IMR-90 (cell line): Measurements from ENCODE around the gene TPGS1. TPM values are rescaled to one million over a fixed set of nuclear protein-coding genes. Genes with fewer than 3 reads are reported as not detected.

Experiments used
- ATAC-seq: fragments of 200-7000 bp; cut with Tn5 transposase; 2 replicates; pipeline ENCODE4 v1.9.1; 2020; ENCODE audit warnings: low read depth, mild to moderate bottlenecking, moderate library complexity
- BruUV-seq: library from RNA; stranded (reverse); fragments of 400-500 nt; replicated peaks from 2 replicates; lab custom pipeline; 2021; lab: Mats Ljungman, UMichigan
- CTCF ChIA-PET: fragments of 300-600 bp; formaldehyde crosslinking; extraction: SDS; loops from one replicate; lab custom pipeline; 2021; ENCODE audit warnings: antibody characterized with exemption; lab: Yijun Ruan, JAX
- POLR2A ChIA-PET: fragments of 300-600 bp; sonication (Branson Sonifier 250); formaldehyde crosslinking; loops from one replicate; lab custom pipeline; 2022; ENCODE audit warnings: antibody characterized with exemption; ENCODE audit not compliant: unreplicated experiment; lab: Charles Lee
- DNase-seq: peaks from one replicate; pipeline ENCODE4 v3.0.0; 2013
- H2AFZ ChIP-seq: replicated peaks from 2 replicates; pipeline ENCODE3; 2013; ENCODE audit warnings: low read length, mild to moderate bottlenecking; ENCODE audit not compliant: poor library complexity
- H2AK5ac ChIP-seq: 2 replicates; pipeline ENCODE4 v1.6.1; 2013; ENCODE audit warnings: low read depth, low read length, inconsistent platforms
- H2AK9ac ChIP-seq: replicated peaks from 2 replicates; pipeline ENCODE3; 2013; ENCODE audit warnings: mild to moderate bottlenecking, low read depth, low read length, moderate library complexity; ENCODE audit not compliant: poor library complexity
- H2BK120ac ChIP-seq: 2 replicates; pipeline ENCODE4 v1.6.1; 2013; ENCODE audit warnings: low read depth, low read length, inconsistent platforms
- H2BK15ac ChIP-seq: 3 replicates; pipeline ENCODE4 v1.6.1; 2013; ENCODE audit warnings: low read depth, low read length, inconsistent platforms
- H2BK20ac ChIP-seq: 2 replicates; pipeline ENCODE4 v1.6.1; 2013; ENCODE audit warnings: low read depth, mild to moderate bottlenecking, inconsistent platforms, low read length, moderate library complexity
- H2BK5ac ChIP-seq: 2 replicates; pipeline ENCODE4 v1.6.1; 2013; ENCODE audit warnings: mild to moderate bottlenecking, low read depth, low read length, inconsistent platforms; ENCODE audit not compliant: poor library complexity, severe bottlenecking
- H3K14ac ChIP-seq: replicated peaks from 2 replicates; pipeline ENCODE4 v1.6.1; 2013; ENCODE audit warnings: low read depth, low read length, inconsistent platforms
- H3K18ac ChIP-seq: 2 replicates; pipeline ENCODE4 v1.6.1; 2013; ENCODE audit warnings: low read depth, low read length, control low read depth
- H3K23ac ChIP-seq: 2 replicates; pipeline ENCODE4 v1.6.1; 2013; ENCODE audit warnings: low read depth, low read length, inconsistent platforms
- H3K27ac ChIP-seq: 2 replicates; pipeline ENCODE4 v1.5.1; 2013; ENCODE audit warnings: mild to moderate bottlenecking, control low read depth, low read length; ENCODE audit not compliant: insufficient read depth
- H3K27me3 ChIP-seq: 2 replicates; pipeline ENCODE4 v1.6.1; 2013; ENCODE audit warnings: low read length; ENCODE audit not compliant: control insufficient read depth, insufficient read depth
- H3K36me3 ChIP-seq: 2 replicates; pipeline ENCODE4 v1.6.1; 2013; ENCODE audit warnings: low read length, mixed read lengths; ENCODE audit not compliant: control insufficient read depth, insufficient read depth
- H3K4ac ChIP-seq: 2 replicates; pipeline ENCODE4 v1.6.1; 2013; ENCODE audit warnings: low read depth, low read length, inconsistent platforms
- H3K4me1 ChIP-seq: 2 replicates; pipeline ENCODE4 v1.6.1; 2013; ENCODE audit warnings: low read length, mixed read lengths; ENCODE audit not compliant: control insufficient read depth, insufficient read depth
- H3K4me2 ChIP-seq: 2 replicates; pipeline ENCODE4 v1.6.1; 2013; ENCODE audit warnings: low read depth, mild to moderate bottlenecking, control low read depth, low read length, moderate library complexity
- H3K4me3 ChIP-seq: 2 replicates; pipeline ENCODE4 v1.5.1; 2013; ENCODE audit warnings: low read depth, mild to moderate bottlenecking, control low read depth, low read length, moderate library complexity; ENCODE audit not compliant: insufficient read depth
- H3K56ac ChIP-seq: 2 replicates; pipeline ENCODE4 v1.6.1; 2013; ENCODE audit warnings: low read length, inconsistent platforms; ENCODE audit not compliant: insufficient read depth; ENCODE audit errors: extremely low read depth
- H3K79me1 ChIP-seq, 2 experiments: 2 replicates each; pipeline ENCODE4 v1.6.1; 2013; ENCODE audit warnings: low read length in 2 of 2, inconsistent platforms in 1 of 2, low read depth in 1 of 2
- H3K9ac ChIP-seq: 2 replicates; pipeline ENCODE4 v1.6.1; 2013; ENCODE audit warnings: low read depth, low read length, control low read depth
- H3K9me1 ChIP-seq: 2 replicates; pipeline ENCODE4 v1.6.1; 2013; ENCODE audit warnings: low read length, inconsistent platforms; ENCODE audit not compliant: insufficient read depth
- H3K9me3 ChIP-seq: 2 replicates; pipeline ENCODE4 v1.6.1; 2013; ENCODE audit warnings: low read length; ENCODE audit not compliant: control insufficient read depth, insufficient read depth
- H4K20me1 ChIP-seq: 2 replicates; pipeline ENCODE4 v1.6.1; 2013; ENCODE audit warnings: low read length, inconsistent platforms; ENCODE audit not compliant: insufficient read depth
- H4K5ac ChIP-seq: 2 replicates; pipeline ENCODE4 v1.6.1; 2013; ENCODE audit warnings: mild to moderate bottlenecking, low read depth, low read length, control low read depth
- H4K8ac ChIP-seq, 2 experiments: 2 replicates each; pipeline ENCODE4 v1.6.1; 2013; ENCODE audit warnings: low read depth in 2 of 2, low read length in 2 of 2, control low read depth in 1 of 2, inconsistent platforms in 1 of 2
- H4K91ac ChIP-seq: 2 replicates; pipeline ENCODE4 v1.6.1; 2013; ENCODE audit warnings: low read depth, low read length, inconsistent platforms; ENCODE audit not compliant: insufficient read depth
- CEBPB ChIP-seq: IDR thresholded peaks from 2 replicates; pipeline ENCODE4 v1.6.1; 2012; ENCODE audit warnings: low read depth, low read length, improper control_type of control experiment
- CTCF ChIP-seq: conservative IDR thresholded peaks from 2 replicates; pipeline ENCODE4 v1.5.1; 2012; ENCODE audit warnings: mild to moderate bottlenecking, low read depth, low read length, improper control_type of control experiment
- FOS ChIP-seq: fragments of 150-350 bp; IDR thresholded peaks from 2 replicates; pipeline ENCODE4 v1.6.1; 2016; ENCODE audit warnings: low read depth, low read length
- MXI1 ChIP-seq: IDR thresholded peaks from 2 replicates; pipeline ENCODE4 v1.6.1; 2012; ENCODE audit warnings: low read depth, mild to moderate bottlenecking, low read length, moderate library complexity, borderline replicate concordance
- POLR2A ChIP-seq: IDR thresholded peaks from 2 replicates; pipeline ENCODE4 v1.6.1; 2012; ENCODE audit warnings: mild to moderate bottlenecking, low read depth, low read length
- RAD21 ChIP-seq: IDR thresholded peaks from 2 replicates; pipeline ENCODE4 v1.6.1; 2012; ENCODE audit warnings: low read length, improper control_type of control experiment
- WGBS, 2 experiments: methylation state at CpG; one replicate each; pipeline versions ENCODE4 v1.1.5 to v1.1.7; 2013; ENCODE audit warnings: missing lambda C conversion rate in 2 of 2; ENCODE audit not compliant: insufficient read length in 1 of 2; ENCODE audit errors: extremely low coverage in 2 of 2; 5-methylcytosine and 5-hydroxymethylcytosine counted together
- dilution Hi-C: fragments of 300-500 bp; cut with HindIII; formaldehyde crosslinking; loops from one replicate; pipeline ENCODE4 v1.14.3; 2018; ENCODE audit warnings: low sequenced_read_pairs; ENCODE audit not compliant: unreplicated experiment
- in situ Hi-C: fragments of 300-500 bp; cut with MboI; formaldehyde crosslinking; loops from 3 replicates; pipeline ENCODE4 v1.14.3; 2019; ENCODE audit warnings: low sequenced_read_pairs, inconsistent platforms, mixed read lengths
- intact Hi-C: fragments of 100-400 bp; cut with micrococcal nuclease; formaldehyde crosslinking; loops from 2 replicates; pipeline ENCODE4 v1.10.0; 2022
- polyA plus RNA-seq, 3 experiments: library from polyadenylated mRNA; depleted of rRNA; stranded (reverse); fragments of >200 nt; gene quantifications; 2 replicates each; pipeline ENCODE4 v1.2.3, GENCODE V29; 2012; ENCODE audit warnings: low replicate concordance in 1 of 3
- total RNA-seq: library from RNA; depleted of rRNA; stranded (reverse); fragments of >200 nt; gene quantifications from 2 replicates; pipeline ENCODE4 v1.2.3, GENCODE V29; 2012
- TF ChIP-seq, protein P1 (sequence below): fragments of 150-350 bp; IDR thresholded peaks from 2 replicates; pipeline ENCODE4 v1.6.1; 2016; ENCODE audit warnings: low read depth, mild to moderate bottlenecking, low read length, moderate library complexity, borderline replicate concordance

The TPGS1 gene
- total and polyA plus RNA-seq, 2 of the 4 experiments (the other 2 are of a cell fraction) = 2.7 to 6.3 TPM

DNA sequence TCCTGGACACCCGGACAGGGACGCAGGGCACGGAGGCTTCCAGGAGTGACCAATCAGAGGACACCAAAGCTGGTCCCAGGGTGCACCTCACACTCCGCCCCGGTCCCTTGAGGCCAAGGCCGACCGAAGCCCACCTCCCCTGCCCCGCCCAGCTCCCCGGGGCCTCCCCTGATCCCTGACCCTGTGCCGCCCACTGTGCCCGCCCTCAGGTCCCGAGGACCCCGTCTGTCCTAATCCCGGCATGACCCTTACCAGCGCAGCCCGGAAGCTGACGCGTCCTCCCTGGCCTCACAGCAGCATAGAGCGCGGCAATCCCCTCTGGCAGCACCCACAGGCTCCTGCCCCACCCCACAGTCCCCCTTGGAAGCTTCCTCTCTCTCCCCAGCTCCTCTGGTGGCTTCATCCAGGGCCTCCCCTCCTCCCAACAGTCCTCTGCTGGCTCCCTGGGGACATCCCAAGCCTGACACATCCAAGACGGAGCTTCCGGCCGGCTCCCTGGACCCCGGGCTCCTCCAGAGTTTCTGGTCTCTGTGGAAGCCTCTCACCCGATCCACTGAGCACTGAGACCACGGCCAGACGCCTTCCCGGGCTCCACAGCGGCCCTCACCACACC, 16.9 kb downstream of the TPGS1 start:
- ChIA-PET POLR2A (interaction anchor here (0.7 kb wide), 1 partner anchor 252 kb away, joined by 6 read pairs; no protein-coding TSS in a partner anchor), CTCF (interaction anchor here (0.8 to 0.9 kb wide), 2 partner anchors 9 to 13 kb away, joined by 3 read pairs; no protein-coding TSS in a partner anchor)
- Histone ChIP-seq H3K14ac (no peak overlapping the region), H4K20me1 (no peaks in the 10 kb centered on the region), H3K9me1 (no peaks in the 10 kb centered on the region), H3K4me1 (peaks cover 10% of the 10 kb centered on the region), H3K4me2 (peak overlapping the region; percentile 5; the same call in 1 of the 2 replicates), H4K8ac (peak overlapping the region; percentile 16 to 64; a peak in 2 of 4 replicates), H2AFZ (peak overlapping the region; percentile 91), H2AK5ac (peak overlapping the region; percentile 59), H3K4me3 (no peak overlapping the region), H4K91ac (no peak overlapping the region; the same call in 1 of the 2 replicates), H3K23ac (no peak overlapping the region), H3K36me3 (peaks cover 4% of the 10 kb centered on the region; the same call in 1 of the 2 replicates), H2BK5ac (no peak overlapping the region), H2BK15ac (no peak overlapping the region), H3K79me1 (no peaks in the 10 kb centered on the region), H3K18ac (peak overlapping the region; percentile 47; the same call in 1 of the 2 replicates), H3K27me3 (peaks cover 9% of the 10 kb centered on the region), H4K5ac (peak overlapping the region; percentile 68), H3K56ac (no peak overlapping the region), H3K9ac (peak overlapping the region; percentile 36; the same call in 1 of the 2 replicates), H3K9me3 (peaks cover 4% of the 10 kb centered on the region), H2BK20ac (no peak overlapping the region), H2AK9ac (peak overlapping the region; percentile 1), H3K4ac (peak overlapping the region; percentile 36), H2BK120ac (peak overlapping the region; percentile 23; the same call in 1 of the 2 replicates), H3K27ac (peak overlapping the region; percentile 65)
- TF ChIP-seq, protein P1, sequence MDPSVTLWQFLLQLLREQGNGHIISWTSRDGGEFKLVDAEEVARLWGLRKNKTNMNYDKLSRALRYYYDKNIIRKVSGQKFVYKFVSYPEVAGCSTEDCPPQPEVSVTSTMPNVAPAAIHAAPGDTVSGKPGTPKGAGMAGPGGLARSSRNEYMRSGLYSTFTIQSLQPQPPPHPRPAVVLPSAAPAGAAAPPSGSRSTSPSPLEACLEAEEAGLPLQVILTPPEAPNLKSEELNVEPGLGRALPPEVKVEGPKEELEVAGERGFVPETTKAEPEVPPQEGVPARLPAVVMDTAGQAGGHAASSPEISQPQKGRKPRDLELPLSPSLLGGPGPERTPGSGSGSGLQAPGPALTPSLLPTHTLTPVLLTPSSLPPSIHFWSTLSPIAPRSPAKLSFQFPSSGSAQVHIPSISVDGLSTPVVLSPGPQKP = no peak
- TF ChIP-seq CEBPB = no peak
- no peak for TF ChIP-seq POLR2A
- TF ChIP-seq FOS = no peak
- no peak for TF ChIP-seq CTCF
- TF ChIP-seq MXI1 = no peak
- TF ChIP-seq RAD21 = no peak
- in situ Hi-C loops = no loop called here
- DNase-seq = peak; percentile 49
- no TSS peak for BruUV-seq
- dilution Hi-C loops = no loop called here
- WGBS, 2 experiments = 59% methylated on average over 18 of the region's 29 CpGs; no CpG with 5 or more reads in 1 of the 2 experiments
- intact Hi-C loops = no loop called here
- ATAC-seq = peak; percentile 63
